ENCODE results near the gene CPLX3.

Gene CPLX3

DNA sequence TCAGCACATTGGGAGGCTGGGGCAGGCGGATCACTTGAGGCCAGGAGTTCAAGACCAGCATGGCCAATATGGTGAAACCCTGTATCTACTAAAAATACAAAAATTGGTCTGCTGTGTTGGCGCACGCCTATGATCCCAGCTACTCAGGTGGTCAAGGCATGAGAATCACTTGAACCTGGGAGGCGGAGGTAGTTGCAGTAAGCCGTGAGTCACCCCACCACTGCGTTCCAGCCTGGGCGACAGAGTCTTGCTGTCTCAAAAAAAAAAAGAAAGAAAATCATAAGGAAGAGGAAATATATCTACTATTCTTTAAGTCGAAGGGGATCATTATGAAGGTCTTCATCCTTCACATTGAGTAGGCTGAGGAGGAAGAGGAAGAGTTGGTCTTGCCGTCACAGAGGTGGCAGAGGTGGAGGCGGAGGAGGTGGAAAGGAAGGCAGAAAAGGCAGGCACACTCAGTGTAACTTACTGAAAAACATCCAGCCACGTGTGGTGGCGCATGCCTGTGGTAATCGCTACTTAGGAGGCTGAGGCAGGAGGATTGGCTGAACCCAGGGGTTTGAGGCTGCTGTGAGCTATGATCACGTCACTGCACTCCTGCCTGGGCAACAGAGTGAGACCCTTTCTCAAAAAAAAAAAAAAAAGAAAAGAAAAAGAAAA, 30.3 kb upstream of the CPLX3 start:
- Histone ChIP-seq H3K4me3 (ENCODE audit: severe bottlenecking) (no peak overlapping the region), H3K4me1 (ENCODE audit: insufficient read depth, poor library complexity, severe bottlenecking) (peaks cover 34% of the 10 kb centered on the region), H3K9me3 (ENCODE audit: severe bottlenecking) (no peaks in the 10 kb centered on the region), H3K27me3 (ENCODE audit: insufficient read depth, poor library complexity, severe bottlenecking) (no peaks in the 10 kb centered on the region), H3K27ac (ENCODE audit: poor library complexity, severe bottlenecking) (peak overlapping the region; percentile 9), H3K36me3 (ENCODE audit: low read depth) (peaks cover 47% of the 10 kb centered on the region)
- TF ChIP-seq, protein P1, sequence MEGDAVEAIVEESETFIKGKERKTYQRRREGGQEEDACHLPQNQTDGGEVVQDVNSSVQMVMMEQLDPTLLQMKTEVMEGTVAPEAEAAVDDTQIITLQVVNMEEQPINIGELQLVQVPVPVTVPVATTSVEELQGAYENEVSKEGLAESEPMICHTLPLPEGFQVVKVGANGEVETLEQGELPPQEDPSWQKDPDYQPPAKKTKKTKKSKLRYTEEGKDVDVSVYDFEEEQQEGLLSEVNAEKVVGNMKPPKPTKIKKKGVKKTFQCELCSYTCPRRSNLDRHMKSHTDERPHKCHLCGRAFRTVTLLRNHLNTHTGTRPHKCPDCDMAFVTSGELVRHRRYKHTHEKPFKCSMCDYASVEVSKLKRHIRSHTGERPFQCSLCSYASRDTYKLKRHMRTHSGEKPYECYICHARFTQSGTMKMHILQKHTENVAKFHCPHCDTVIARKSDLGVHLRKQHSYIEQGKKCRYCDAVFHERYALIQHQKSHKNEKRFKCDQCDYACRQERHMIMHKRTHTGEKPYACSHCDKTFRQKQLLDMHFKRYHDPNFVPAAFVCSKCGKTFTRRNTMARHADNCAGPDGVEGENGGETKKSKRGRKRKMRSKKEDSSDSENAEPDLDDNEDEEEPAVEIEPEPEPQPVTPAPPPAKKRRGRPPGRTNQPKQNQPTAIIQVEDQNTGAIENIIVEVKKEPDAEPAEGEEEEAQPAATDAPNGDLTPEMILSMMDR (IDR thresholded peaks at IDR 0.05; ENCODE audit: poor library complexity, severe bottlenecking), result no peak
- no peak for DNase-seq (ENCODE audit: low spot score)
- no peak for ATAC-seq (ENCODE audit: low read depth)

DNA sequence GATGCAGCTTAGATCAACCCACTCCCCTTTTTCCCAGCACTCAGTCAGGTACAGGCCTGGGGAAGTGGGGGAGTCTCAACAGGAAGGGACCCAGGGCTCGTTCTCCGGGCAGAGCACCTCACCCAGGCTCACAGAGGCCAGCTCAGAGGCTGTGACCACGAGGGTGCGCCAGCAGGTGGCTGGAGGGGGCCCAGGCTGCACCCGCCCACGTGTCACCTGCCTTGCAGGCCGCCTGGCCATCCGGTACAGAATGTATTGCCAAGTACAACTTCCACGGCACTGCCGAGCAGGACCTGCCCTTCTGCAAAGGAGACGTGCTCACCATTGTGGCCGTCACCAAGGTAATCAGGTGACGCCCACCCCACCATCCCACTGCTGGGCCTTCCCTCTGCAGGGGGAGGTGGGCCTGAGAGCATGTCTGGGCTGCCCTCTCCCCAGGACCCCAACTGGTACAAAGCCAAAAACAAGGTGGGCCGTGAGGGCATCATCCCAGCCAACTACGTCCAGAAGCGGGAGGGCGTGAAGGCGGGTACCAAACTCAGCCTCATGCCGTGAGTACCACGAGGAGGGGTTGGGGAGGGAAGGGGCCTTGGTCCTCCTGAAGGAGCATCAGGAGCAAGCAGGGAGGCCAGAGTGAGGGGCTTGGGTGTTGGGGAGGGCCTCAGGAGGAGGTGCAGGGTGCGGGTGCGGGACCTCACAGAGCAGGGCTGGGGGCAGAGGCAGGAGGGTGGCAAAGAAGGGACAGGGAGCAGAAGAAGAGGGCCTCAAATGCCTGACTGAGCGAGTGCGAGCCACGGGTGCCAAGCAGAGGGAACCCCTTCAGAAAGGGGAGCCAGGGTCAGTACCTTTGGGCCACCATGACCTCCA, 27.8 kb upstream of the CPLX3 start:
- DNase-seq (ENCODE audit: low spot score), result no peak
- Histone ChIP-seq H3K36me3 (ENCODE audit: low read depth) (peaks cover 56% of the 10 kb centered on the region), H3K4me1 (ENCODE audit: insufficient read depth, poor library complexity, severe bottlenecking) (peaks cover 30% of the 10 kb centered on the region), H3K27ac (ENCODE audit: poor library complexity, severe bottlenecking) (peak overlapping the region; percentile 76), H3K4me3 (ENCODE audit: severe bottlenecking) (no peak overlapping the region), H3K27me3 (ENCODE audit: insufficient read depth, poor library complexity, severe bottlenecking) (no peaks in the 10 kb centered on the region), H3K9me3 (ENCODE audit: severe bottlenecking) (no peaks in the 10 kb centered on the region)
- ATAC-seq (ENCODE audit: low read depth), result no peak
- TF ChIP-seq, protein P1 (IDR thresholded peaks at IDR 0.05; ENCODE audit: poor library complexity, severe bottlenecking), result no peak

DNA sequence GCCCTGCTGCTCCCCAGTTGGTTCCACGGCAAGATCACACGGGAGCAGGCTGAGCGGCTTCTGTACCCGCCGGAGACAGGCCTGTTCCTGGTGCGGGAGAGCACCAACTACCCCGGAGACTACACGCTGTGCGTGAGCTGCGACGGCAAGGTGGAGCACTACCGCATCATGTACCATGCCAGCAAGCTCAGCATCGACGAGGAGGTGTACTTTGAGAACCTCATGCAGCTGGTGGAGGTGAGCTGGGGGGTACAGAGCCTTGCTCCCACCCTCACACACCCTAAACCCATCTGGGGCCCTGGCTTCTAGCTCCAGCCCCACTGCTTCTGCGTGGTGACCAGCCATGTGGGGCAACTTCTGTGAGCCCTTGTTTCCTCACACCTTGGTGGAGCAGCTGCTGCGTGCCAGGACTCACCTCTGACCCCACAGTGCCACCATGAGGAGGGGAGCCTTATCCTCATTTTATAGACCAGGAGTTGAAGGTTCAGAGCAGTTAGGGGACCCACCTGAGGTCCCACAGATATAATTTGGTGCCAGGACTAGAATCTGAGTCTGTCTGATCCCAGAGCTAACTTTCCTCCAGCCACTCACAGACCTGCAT, 27.1 kb upstream of the CPLX3 start:
- H3K4me1 ChIP-seq (ENCODE audit: insufficient read depth, poor library complexity, severe bottlenecking), result peaks cover 28% of the 10 kb centered on the region
- H3K27ac ChIP-seq (ENCODE audit: poor library complexity, severe bottlenecking), result peak overlapping the region; percentile 76
- no peaks in the 10 kb centered on the region for H3K27me3 ChIP-seq (ENCODE audit: insufficient read depth, poor library complexity, severe bottlenecking)
- TF ChIP-seq, protein P1 (IDR thresholded peaks at IDR 0.05; ENCODE audit: poor library complexity, severe bottlenecking), result no peak
- no peaks in the 10 kb centered on the region for H3K9me3 ChIP-seq (ENCODE audit: severe bottlenecking)
- peaks cover 60% of the 10 kb centered on the region for H3K36me3 ChIP-seq (ENCODE audit: low read depth)
- ATAC-seq (ENCODE audit: low read depth) (peak; percentile 6), DNase-seq (ENCODE audit: low spot score) (no peak)
- H3K4me3 ChIP-seq (ENCODE audit: severe bottlenecking), result no peak overlapping the region

DNA sequence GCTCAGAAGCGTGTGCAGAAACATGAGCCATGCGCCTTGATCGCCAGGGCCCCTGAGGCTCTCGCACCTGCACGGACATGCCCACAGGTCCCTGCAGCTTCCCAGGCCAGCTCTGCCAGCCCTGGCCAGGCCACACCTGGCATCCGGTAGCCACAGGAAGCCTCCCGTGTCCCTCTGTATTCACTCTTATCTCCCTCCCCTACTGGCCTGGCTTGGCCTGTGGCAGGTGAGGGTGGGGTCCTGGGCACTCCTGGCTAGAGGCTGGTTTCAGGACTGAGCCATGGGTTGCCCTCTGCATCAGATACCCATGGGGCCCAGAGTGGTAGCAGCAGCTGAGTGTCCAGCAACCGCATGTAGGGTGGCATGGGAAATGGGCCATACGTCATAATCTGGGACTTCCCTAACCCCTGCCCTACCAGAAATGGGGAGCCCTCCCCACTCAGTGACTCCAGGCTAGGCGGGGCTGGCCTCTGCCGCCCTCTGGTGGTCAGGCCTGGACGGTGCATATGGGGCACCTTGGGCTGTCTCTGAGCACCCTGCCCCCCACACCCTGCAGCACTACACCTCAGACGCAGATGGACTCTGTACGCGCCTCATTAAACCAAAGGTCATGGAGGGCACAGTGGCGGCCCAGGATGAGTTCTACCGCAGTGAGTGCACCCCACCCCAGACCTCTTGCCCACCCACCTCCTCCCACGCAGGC, 26.4 kb upstream of the CPLX3 start:
- Histone ChIP-seq H3K27ac (ENCODE audit: poor library complexity, severe bottlenecking) (peak overlapping the region; percentile 76), H3K4me1 (ENCODE audit: insufficient read depth, poor library complexity, severe bottlenecking) (peaks cover 24% of the 10 kb centered on the region), H3K9me3 (ENCODE audit: severe bottlenecking) (no peaks in the 10 kb centered on the region), H3K36me3 (ENCODE audit: low read depth) (peaks cover 58% of the 10 kb centered on the region), H3K27me3 (ENCODE audit: insufficient read depth, poor library complexity, severe bottlenecking) (no peaks in the 10 kb centered on the region), H3K4me3 (ENCODE audit: severe bottlenecking) (no peak overlapping the region)
- ATAC-seq (ENCODE audit: low read depth), result peak; percentile 85
- DNase-seq (ENCODE audit: low spot score), result peak; percentile 98
- TF ChIP-seq, protein P1 (IDR thresholded peaks at IDR 0.05; ENCODE audit: poor library complexity, severe bottlenecking), result peak; percentile 100
